ENCODE data around the gene NFATC1. TPM values are rescaled to one million over a fixed set of nuclear protein-coding genes. Genes with fewer than 3 reads are reported as not detected.

Gene NFATC1
- polyA plus RNA-seq, 1 of the 3 experiments (the other 2 are of a cell fraction) = 0.02 TPM

DNA sequence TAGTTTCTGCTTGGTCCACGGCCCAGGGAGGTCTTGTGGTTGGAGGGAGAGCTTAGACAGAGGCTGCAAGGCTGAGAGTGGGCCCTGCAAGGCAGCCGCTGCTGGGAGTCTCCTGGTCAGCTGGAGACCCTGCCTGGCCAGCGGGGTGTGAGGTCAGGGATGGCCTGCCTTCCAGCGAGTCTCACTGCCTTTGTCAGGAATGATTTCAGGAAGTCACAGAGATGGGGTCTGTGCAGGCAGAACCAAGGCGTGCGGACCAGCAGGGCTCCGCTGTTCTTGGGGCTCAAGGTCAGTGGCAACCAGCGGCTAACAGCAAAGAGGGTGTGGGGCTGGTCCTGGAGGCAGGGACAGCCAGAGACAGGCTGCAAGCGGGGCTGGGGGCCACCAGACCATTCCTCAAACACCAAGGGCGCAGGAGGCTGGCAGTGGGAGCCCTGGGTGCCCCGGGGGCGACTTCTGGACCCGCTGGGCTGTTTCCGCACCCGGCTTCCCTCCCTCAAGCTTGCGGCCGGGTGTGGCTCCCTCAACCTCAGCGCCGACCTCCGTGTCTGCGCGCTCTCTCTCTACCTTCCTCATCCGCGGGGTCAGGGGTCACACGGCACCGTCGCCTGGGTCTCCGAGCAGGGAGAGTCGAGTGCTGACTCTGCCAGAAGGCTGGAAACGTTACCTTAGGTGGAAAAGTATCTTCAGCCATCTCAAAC is 159.4 kb downstream of the NFATC1 start:
- POLR2A ChIA-PET = no interaction called here
- 3% methylated on average over 13 of the region's 30 CpGs for WGBS (ENCODE audit: low lambda C conversion rate)

More for the DNA sequence above, 159.4 kb downstream of the NFATC1 start:
- CTCF ChIA-PET = no interaction called here
- no peak overlapping the region for H2AFZ ChIP-seq (ENCODE audit: low read depth)
- TF ChIP-seq NFIC (IDR thresholded peaks at IDR 0.05; ENCODE audit: borderline replicate concordance) (no peak), MAX (IDR thresholded peaks at IDR 0.05; ENCODE audit: low read depth) (no peak), MXI1 (IDR thresholded peaks at IDR 0.05; ENCODE audit: low read depth, low read length) (no peak), JUND (IDR thresholded peaks at IDR 0.05) (no peak), GATA2 (CRISPR knock-in tag; IDR thresholded peaks at IDR 0.05) (no peak), YY1 (IDR thresholded peaks at IDR 0.05; ENCODE audit: low read depth) (no peak), MEF2A (IDR thresholded peaks at IDR 0.05; ENCODE audit: borderline replicate concordance, low read depth) (no peak), ELF1 (IDR thresholded peaks at IDR 0.05) (no peak), FOXM1 (IDR thresholded peaks at IDR 0.05; ENCODE audit: low read depth) (no peak), CHD2 (IDR thresholded peaks at IDR 0.05; ENCODE audit: low read length, partially characterized antibody) (no peak), FOXJ3 (CRISPR knock-in tag; IDR thresholded peaks at IDR 0.05) (no peak), TAF1 (IDR thresholded peaks at IDR 0.05; ENCODE audit: borderline replicate concordance, low read depth, low read length) (no peak), EZH2phosphoT487 (IDR thresholded peaks at IDR 0.05; ENCODE audit: borderline replicate concordance, low read depth) (no peak), TCF12 (IDR thresholded peaks at IDR 0.05) (no peak), RXRA (IDR thresholded peaks at IDR 0.05; ENCODE audit: borderline replicate concordance, low read depth) (no peak)
- TF ChIP-seq, protein P1, sequence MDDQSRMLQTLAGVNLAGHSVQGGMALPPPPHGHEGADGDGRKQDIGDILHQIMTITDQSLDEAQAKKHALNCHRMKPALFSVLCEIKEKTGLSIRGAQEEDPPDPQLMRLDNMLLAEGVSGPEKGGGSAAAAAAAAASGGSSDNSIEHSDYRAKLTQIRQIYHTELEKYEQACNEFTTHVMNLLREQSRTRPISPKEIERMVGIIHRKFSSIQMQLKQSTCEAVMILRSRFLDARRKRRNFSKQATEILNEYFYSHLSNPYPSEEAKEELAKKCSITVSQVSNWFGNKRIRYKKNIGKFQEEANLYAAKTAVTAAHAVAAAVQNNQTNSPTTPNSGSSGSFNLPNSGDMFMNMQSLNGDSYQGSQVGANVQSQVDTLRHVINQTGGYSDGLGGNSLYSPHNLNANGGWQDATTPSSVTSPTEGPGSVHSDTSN (IDR thresholded peaks at IDR 0.05) = no peak
- TF ChIP-seq, protein P2, sequence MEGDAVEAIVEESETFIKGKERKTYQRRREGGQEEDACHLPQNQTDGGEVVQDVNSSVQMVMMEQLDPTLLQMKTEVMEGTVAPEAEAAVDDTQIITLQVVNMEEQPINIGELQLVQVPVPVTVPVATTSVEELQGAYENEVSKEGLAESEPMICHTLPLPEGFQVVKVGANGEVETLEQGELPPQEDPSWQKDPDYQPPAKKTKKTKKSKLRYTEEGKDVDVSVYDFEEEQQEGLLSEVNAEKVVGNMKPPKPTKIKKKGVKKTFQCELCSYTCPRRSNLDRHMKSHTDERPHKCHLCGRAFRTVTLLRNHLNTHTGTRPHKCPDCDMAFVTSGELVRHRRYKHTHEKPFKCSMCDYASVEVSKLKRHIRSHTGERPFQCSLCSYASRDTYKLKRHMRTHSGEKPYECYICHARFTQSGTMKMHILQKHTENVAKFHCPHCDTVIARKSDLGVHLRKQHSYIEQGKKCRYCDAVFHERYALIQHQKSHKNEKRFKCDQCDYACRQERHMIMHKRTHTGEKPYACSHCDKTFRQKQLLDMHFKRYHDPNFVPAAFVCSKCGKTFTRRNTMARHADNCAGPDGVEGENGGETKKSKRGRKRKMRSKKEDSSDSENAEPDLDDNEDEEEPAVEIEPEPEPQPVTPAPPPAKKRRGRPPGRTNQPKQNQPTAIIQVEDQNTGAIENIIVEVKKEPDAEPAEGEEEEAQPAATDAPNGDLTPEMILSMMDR (IDR thresholded peaks at IDR 0.05) = no peak
- TF ChIP-seq, protein P3, sequence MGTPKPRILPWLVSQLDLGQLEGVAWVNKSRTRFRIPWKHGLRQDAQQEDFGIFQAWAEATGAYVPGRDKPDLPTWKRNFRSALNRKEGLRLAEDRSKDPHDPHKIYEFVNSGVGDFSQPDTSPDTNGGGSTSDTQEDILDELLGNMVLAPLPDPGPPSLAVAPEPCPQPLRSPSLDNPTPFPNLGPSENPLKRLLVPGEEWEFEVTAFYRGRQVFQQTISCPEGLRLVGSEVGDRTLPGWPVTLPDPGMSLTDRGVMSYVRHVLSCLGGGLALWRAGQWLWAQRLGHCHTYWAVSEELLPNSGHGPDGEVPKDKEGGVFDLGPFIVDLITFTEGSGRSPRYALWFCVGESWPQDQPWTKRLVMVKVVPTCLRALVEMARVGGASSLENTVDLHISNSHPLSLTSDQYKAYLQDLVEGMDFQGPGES (IDR thresholded peaks at IDR 0.05; ENCODE audit: low read depth, low read length) = no peak
- TF ChIP-seq, protein P4, sequence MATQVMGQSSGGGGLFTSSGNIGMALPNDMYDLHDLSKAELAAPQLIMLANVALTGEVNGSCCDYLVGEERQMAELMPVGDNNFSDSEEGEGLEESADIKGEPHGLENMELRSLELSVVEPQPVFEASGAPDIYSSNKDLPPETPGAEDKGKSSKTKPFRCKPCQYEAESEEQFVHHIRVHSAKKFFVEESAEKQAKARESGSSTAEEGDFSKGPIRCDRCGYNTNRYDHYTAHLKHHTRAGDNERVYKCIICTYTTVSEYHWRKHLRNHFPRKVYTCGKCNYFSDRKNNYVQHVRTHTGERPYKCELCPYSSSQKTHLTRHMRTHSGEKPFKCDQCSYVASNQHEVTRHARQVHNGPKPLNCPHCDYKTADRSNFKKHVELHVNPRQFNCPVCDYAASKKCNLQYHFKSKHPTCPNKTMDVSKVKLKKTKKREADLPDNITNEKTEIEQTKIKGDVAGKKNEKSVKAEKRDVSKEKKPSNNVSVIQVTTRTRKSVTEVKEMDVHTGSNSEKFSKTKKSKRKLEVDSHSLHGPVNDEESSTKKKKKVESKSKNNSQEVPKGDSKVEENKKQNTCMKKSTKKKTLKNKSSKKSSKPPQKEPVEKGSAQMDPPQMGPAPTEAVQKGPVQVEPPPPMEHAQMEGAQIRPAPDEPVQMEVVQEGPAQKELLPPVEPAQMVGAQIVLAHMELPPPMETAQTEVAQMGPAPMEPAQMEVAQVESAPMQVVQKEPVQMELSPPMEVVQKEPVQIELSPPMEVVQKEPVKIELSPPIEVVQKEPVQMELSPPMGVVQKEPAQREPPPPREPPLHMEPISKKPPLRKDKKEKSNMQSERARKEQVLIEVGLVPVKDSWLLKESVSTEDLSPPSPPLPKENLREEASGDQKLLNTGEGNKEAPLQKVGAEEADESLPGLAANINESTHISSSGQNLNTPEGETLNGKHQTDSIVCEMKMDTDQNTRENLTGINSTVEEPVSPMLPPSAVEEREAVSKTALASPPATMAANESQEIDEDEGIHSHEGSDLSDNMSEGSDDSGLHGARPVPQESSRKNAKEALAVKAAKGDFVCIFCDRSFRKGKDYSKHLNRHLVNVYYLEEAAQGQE (IDR thresholded peaks at IDR 0.05; ENCODE audit: low read depth, low read length) = no peak
- TF ChIP-seq, protein P5, sequence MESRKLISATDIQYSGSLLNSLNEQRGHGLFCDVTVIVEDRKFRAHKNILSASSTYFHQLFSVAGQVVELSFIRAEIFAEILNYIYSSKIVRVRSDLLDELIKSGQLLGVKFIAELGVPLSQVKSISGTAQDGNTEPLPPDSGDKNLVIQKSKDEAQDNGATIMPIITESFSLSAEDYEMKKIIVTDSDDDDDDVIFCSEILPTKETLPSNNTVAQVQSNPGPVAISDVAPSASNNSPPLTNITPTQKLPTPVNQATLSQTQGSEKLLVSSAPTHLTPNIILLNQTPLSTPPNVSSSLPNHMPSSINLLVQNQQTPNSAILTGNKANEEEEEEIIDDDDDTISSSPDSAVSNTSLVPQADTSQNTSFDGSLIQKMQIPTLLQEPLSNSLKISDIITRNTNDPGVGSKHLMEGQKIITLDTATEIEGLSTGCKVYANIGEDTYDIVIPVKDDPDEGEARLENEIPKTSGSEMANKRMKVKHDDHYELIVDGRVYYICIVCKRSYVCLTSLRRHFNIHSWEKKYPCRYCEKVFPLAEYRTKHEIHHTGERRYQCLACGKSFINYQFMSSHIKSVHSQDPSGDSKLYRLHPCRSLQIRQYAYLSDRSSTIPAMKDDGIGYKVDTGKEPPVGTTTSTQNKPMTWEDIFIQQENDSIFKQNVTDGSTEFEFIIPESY (IDR thresholded peaks at IDR 0.05; ENCODE audit: borderline replicate concordance, low read depth) = no peak
- H3K4me1 ChIP-seq (ENCODE audit: control insufficient read depth in 1 of 2, insufficient read depth in 2 of 2, low read depth in 1 of 2, low read length in 1 of 2) = no peaks in the 10 kb centered on the region
- no peaks in the 10 kb centered on the region for H3K79me2 ChIP-seq (ENCODE audit: insufficient read depth)
- H3K9me2 ChIP-seq = no peaks in the 10 kb centered on the region
- H3K4me2 ChIP-seq = no peak overlapping the region
- no peaks in the 10 kb centered on the region for H3K9me3 ChIP-seq
- H3F3A ChIP-seq (replicated peaks; ENCODE audit: insufficient read depth) = no peaks in the 10 kb centered on the region
- H3K36me3 ChIP-seq (replicated peaks in 1 of 2; ENCODE audit: control insufficient read depth in 1 of 2, insufficient read depth in 2 of 2, low read length in 1 of 2) = no peaks in the 10 kb centered on the region
- H3K27me3 ChIP-seq (ENCODE audit: insufficient read depth) = peaks cover 68% of the 10 kb centered on the region
- no peak for DNase-seq
- no peak overlapping the region for H3K9ac ChIP-seq
- no peaks in the 10 kb centered on the region for H4K20me1 ChIP-seq (ENCODE audit: insufficient read depth)
- no peak overlapping the region for H3K27ac ChIP-seq (ENCODE audit: low read depth in 2 of 2, low read length in 1 of 2)
- no peak overlapping the region for H3K4me3 ChIP-seq (ENCODE audit: low read depth in 2 of 2, low read length in 1 of 2)
